A673 (cell line): ENCODE results near the gene RHBDF2. TPM values are rescaled to one million over a fixed set of nuclear protein-coding genes. Genes with fewer than 3 reads are reported as not detected.
"Not testable (repeated sequence)": the region's sequence is repeated elsewhere in the genome, so short reads cannot be mapped to it uniquely, and the experiment has no call there.

ENCODE experiments used
- BruUV-seq: library from RNA; stranded (reverse); fragments of 400-500 nt; replicated peaks from 2 replicates; lab custom pipeline; 2021; lab: Mats Ljungman, UMichigan
- CTCF ChIA-PET: fragments of 300-600 bp; sonication (Branson Sonifier 250); formaldehyde crosslinking; loops from one replicate; lab custom pipeline; 2022; ENCODE audit warnings: antibody characterized with exemption; lab: Charles Lee
- POLR2A ChIA-PET: fragments of 300-600 bp; sonication (Branson Sonifier 250); formaldehyde crosslinking; loops from one replicate; lab custom pipeline; 2022; ENCODE audit warnings: antibody characterized with exemption; ENCODE audit not compliant: low non-redundant PET; lab: Charles Lee
- DNase-seq: peaks from one replicate; pipeline ENCODE4 v3.0.0-alpha.2; 2015; ENCODE audit warnings: low spot score
- H3K27ac ChIP-seq: fragments of 200-600 bp; sonication (generic); 2 replicates; pipeline ENCODE4 v1.5.1; 2016; ENCODE audit warnings: mixed run types, low read depth, mild to moderate bottlenecking, mixed read lengths, antibody characterized with exemption, low read length; ENCODE audit not compliant: poor library complexity, severe bottlenecking
- H3K27me3 ChIP-seq: fragments of 200-600 bp; sonication (generic); replicated peaks from 2 replicates; pipeline ENCODE4 v1.6.1; 2017; ENCODE audit warnings: mixed run types, low read depth, mild to moderate bottlenecking, mixed read lengths, antibody characterized with exemption, low read length; ENCODE audit not compliant: insufficient read depth, poor library complexity
- H3K36me3 ChIP-seq: fragments of 200-600 bp; sonication (generic); 2 replicates; pipeline ENCODE4 v1.6.1; 2016; ENCODE audit warnings: mixed run types, mild to moderate bottlenecking, mixed read lengths, antibody characterized with exemption, low read length; ENCODE audit not compliant: insufficient read depth, poor library complexity, severe bottlenecking
- H3K4me1 ChIP-seq: fragments of 200-600 bp; sonication (generic); 2 replicates; pipeline ENCODE4 v1.6.1; 2017; ENCODE audit warnings: mixed run types, mild to moderate bottlenecking, mixed read lengths, antibody characterized with exemption, low read length; ENCODE audit not compliant: insufficient read depth, poor library complexity, severe bottlenecking
- H3K4me3 ChIP-seq: fragments of 200-600 bp; sonication (generic); 2 replicates; pipeline ENCODE4 v1.5.1; 2016; ENCODE audit warnings: low read depth, mixed run types, mild to moderate bottlenecking, mixed read lengths, low read length; ENCODE audit not compliant: poor library complexity, severe bottlenecking
- H3K9me3 ChIP-seq: fragments of 200-600 bp; sonication (generic); 2 replicates; pipeline ENCODE4 v1.6.1; 2016; ENCODE audit warnings: mixed run types, low read depth, mild to moderate bottlenecking, mixed read lengths, antibody characterized with exemption, low read length; ENCODE audit not compliant: poor library complexity, severe bottlenecking
- EZH2 ChIP-seq: fragments of 200-600 bp; sonication (generic); IDR thresholded peaks from 2 replicates; pipeline ENCODE4 v1.6.1; 2017; ENCODE audit warnings: borderline replicate concordance, low read depth, mild to moderate bottlenecking, mixed read lengths, antibody characterized with exemption, low read length; ENCODE audit not compliant: poor library complexity, severe bottlenecking
- intact Hi-C: fragments of 100-400 bp; cut with micrococcal nuclease; formaldehyde crosslinking; loops from one replicate; pipeline ENCODE4 v1.10.0; 2022; ENCODE audit not compliant: unreplicated experiment
- total RNA-seq: library from RNA; stranded (reverse); gene quantifications from 2 replicates; pipeline ENCODE4 v1.2.3, GENCODE V29; 2021
- TF ChIP-seq, protein P1 (sequence below): fragments of 300-800, 200-600 bp; sonication (generic); conservative IDR thresholded peaks from 2 replicates; pipeline ENCODE4 v1.5.1; 2017; ENCODE audit warnings: low read depth, mild to moderate bottlenecking, antibody characterized with exemption, low read length, moderate library complexity, mixed read lengths

RHBDF2 gene
- total RNA-seq, 1 experiment from 2014 or later: 20.4 TPM

DNA sequence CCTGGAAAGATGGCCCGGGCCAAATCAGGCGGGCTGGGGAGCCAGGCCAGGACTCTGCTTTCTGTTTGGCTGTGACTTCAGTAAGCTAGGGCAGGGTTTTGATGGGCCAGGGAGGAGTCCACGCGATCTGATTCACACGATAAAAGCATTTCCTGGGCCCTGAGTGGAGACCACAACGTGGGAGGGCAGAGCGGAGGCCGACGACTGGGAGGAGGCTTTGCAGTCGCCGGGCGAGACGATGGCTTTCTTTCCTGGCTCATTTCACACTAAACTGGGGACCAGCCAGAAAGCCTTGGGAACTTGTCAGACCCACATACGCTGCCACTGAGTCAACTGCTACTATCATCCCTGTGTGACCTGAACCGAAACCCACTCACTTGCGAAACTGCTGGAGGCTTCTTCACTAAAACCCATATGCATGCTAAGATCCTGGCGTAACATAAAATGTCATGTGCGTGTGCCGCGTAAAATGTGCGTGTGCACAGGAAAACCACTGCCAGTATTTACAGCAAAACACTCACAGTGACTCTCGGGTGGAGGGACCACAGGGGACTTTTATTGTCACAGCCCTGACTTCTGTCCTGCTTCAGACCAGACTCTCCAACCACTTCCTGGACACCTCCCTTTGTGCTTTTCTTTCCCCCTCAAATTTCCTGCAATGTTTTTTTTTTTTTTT, 14.2 kb upstream of the RHBDF2 start:
- no peaks in the 10 kb centered on the region for H3K36me3 ChIP-seq
- ChIA-PET POLR2A (no interaction called here), CTCF (interaction anchor here (0.7 kb wide), 1 partner anchor 202 kb away, joined by 4 read pairs; no protein-coding TSS in a partner anchor)
- H3K4me3 ChIP-seq: no peak overlapping the region
- BruUV-seq: no TSS peak
- intact Hi-C loops: no loop called here
- H3K4me1 ChIP-seq: no peaks in the 10 kb centered on the region
- no peak overlapping the region for H3K27ac ChIP-seq
- H3K9me3 ChIP-seq: no peaks in the 10 kb centered on the region
- no peaks in the 10 kb centered on the region for H3K27me3 ChIP-seq
- no peak for TF ChIP-seq EZH2
- TF ChIP-seq, protein P1, sequence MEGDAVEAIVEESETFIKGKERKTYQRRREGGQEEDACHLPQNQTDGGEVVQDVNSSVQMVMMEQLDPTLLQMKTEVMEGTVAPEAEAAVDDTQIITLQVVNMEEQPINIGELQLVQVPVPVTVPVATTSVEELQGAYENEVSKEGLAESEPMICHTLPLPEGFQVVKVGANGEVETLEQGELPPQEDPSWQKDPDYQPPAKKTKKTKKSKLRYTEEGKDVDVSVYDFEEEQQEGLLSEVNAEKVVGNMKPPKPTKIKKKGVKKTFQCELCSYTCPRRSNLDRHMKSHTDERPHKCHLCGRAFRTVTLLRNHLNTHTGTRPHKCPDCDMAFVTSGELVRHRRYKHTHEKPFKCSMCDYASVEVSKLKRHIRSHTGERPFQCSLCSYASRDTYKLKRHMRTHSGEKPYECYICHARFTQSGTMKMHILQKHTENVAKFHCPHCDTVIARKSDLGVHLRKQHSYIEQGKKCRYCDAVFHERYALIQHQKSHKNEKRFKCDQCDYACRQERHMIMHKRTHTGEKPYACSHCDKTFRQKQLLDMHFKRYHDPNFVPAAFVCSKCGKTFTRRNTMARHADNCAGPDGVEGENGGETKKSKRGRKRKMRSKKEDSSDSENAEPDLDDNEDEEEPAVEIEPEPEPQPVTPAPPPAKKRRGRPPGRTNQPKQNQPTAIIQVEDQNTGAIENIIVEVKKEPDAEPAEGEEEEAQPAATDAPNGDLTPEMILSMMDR: no peak
- DNase-seq: no peak

- DNase-seq, H3K4me3 ChIP-seq, CTCF ChIA-PET, H3K27me3 ChIP-seq, H3K4me1 ChIP-seq, BruUV-seq, intact Hi-C loops, H3K36me3 ChIP-seq, POLR2A ChIA-PET, H3K9me3 ChIP-seq, H3K27ac ChIP-seq: not testable (repeated sequence)
Observed at GRCh38 chr17:76514355-76514754, 13.1 kb upstream of the RHBDF2 start.

DNA sequence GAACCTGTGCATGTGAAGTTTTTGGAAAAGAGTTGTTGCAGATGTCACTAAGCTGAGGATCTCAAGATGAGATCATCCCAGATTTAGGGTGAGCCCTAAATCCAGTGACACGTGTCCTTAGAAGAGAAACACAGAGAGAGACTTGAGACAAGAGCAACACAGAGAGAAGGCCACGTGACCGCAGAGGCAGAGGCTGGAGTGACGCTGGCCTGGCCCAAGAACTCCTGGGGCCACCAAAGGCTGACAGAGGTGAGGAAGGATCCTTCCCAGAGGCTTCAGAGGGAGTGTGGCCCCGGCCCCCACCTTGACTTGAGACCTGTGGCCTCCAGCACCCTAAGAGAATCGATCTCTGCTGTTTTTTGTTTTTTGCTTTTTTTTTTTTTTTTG, 12.1 kb upstream of the RHBDF2 start:
- TF ChIP-seq, protein P1: no peak
- no peak for TF ChIP-seq EZH2
- no TSS peak for BruUV-seq
- intact Hi-C loops: no loop called here
- CTCF ChIA-PET: no interaction called here
- H3K27ac ChIP-seq: no peak overlapping the region
- no peak overlapping the region for H3K4me3 ChIP-seq
- H3K36me3 ChIP-seq: no peaks in the 10 kb centered on the region
- DNase-seq: no peak
- no peaks in the 10 kb centered on the region for H3K4me1 ChIP-seq
- H3K27me3 ChIP-seq: no peaks in the 10 kb centered on the region
- POLR2A ChIA-PET: no interaction called here
- no peaks in the 10 kb centered on the region for H3K9me3 ChIP-seq
